DMS 273 treated with DMSO at 0.1 percent for 48 hours (cell line): Measurements from ENCODE around the gene IGFL3.
"Not testable (repeated sequence)": the region's sequence is repeated elsewhere in the genome, so short reads cannot be mapped to it uniquely, and the experiment has no call there.

ENCODE experiments used
- DNase-seq: peaks from one replicate; lab custom pipeline; 2025; lab: John Stamatoyannopoulos, UW

IGFL3 gene

GRCh38 chr19:46124638-46125115 is at the start of gene IGFL3:
Gene IGFL3 (minus strand): TSS chr19:46124688. CDS start chr19:46124649, 39 bp downstream.
- no peak for DNase-seq

- no peak for DNase-seq
Observed at GRCh38 chr19:46173886-46174480, 49.5 kb upstream of the IGFL3 start.

- no peak for DNase-seq
Observed at GRCh38 chr19:46162731-46163130, 38.2 kb upstream of the IGFL3 start.

GRCh38 chr19:46161642-46162257 is 37.3 kb upstream of the IGFL3 start:
- DNase-seq, result not testable (repeated sequence)

GRCh38 chr19:46160233-46160775 is 35.8 kb upstream of the IGFL3 start:
- no peak for DNase-seq

- DNase-seq, result no peak
Observed at GRCh38 chr19:46159418-46160232, 35.1 kb upstream of the IGFL3 start.

- no peak for DNase-seq
Observed at GRCh38 chr19:46155237-46155636, 30.7 kb upstream of the IGFL3 start.

- DNase-seq, result no peak
Observed at GRCh38 chr19:46150606-46151005, 26.1 kb upstream of the IGFL3 start.

GRCh38 chr19:46147791-46148288 is 23.4 kb upstream of the IGFL3 start, which contains the start of gene IGFL2:
Gene IGFL2 (plus strand): TSS chr19:46148238. CDS start chr19:46148279, 41 bp downstream.
- DNase-seq, result no peak

GRCh38 chr19:46147166-46147740 is 22.8 kb upstream of the IGFL3 start:
- no peak for DNase-seq

GRCh38 chr19:46144756-46145155 is 20.3 kb upstream of the IGFL3 start:
- no peak for DNase-seq

- DNase-seq, result no peak
Observed at GRCh38 chr19:46142294-46142693, 17.8 kb upstream of the IGFL3 start.

- DNase-seq, result no peak
Observed at GRCh38 chr19:46141421-46141820, 16.9 kb upstream of the IGFL3 start.

- no peak for DNase-seq
Observed at GRCh38 chr19:46137915-46138473, 13.5 kb upstream of the IGFL3 start.

- DNase-seq, result no peak
Observed at GRCh38 chr19:46134527-46134926, 10.0 kb upstream of the IGFL3 start.

- no peak for DNase-seq
Observed at GRCh38 chr19:46133777-46134241, 9.3 kb upstream of the IGFL3 start.

- DNase-seq, result peak; percentile 9
Observed at GRCh38 chr19:46133101-46133627, 8.7 kb upstream of the IGFL3 start.

GRCh38 chr19:46132508-46133100 is 8.1 kb upstream of the IGFL3 start:
- no peak for DNase-seq

GRCh38 chr19:46131485-46132143 is 7.1 kb upstream of the IGFL3 start:
- no peak for DNase-seq

- no peak for DNase-seq
Observed at GRCh38 chr19:46126086-46126580, 1.6 kb upstream of the IGFL3 start.
